Measurements from ENCODE around the gene CLDN22.

DNA sequence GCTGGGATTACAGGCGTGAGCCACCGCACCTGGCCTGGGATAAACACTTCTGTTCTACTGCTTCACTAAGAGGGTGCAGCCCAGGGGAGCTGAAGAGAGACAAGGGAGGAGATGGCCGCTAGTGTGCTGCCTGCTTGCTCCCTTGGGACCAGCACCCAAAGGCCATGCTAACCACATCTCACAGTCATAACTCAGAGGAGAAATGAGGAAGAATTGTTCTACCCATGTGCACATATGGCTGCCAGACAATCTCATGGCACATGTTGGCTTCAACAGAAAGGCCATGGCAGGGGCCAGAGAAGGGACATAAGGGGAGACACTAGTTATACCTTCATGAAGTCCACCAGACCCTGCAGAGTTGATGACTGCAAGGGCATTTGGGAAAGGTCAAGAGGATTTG, 22.4 kb downstream of the CLDN22 start:
- TF ChIP-seq POLR2AphosphoS5 (IDR thresholded peaks at IDR 0.05; ENCODE audit: low read depth, low read length) (no peak), POLR2A (IDR thresholded peaks at IDR 0.05; ENCODE audit: low read depth, low read length) (no peak), TAF1 (IDR thresholded peaks at IDR 0.05; ENCODE audit: borderline replicate concordance, low read depth, low read length) (no peak)
